SK-N-SH (cell line): ENCODE data around the gene WDR7. TPM values are rescaled to one million over a fixed set of nuclear protein-coding genes. Genes with fewer than 3 reads are reported as not detected.

ENCODE experiments used
- CTCF ChIA-PET: fragments of 300-600, 350-600 bp; formaldehyde crosslinking; extraction: SDS; loops from one replicate; lab custom pipeline; 2021; lab: Yijun Ruan, JAX
- POLR2A ChIA-PET: fragments of 350-600 bp; sonication (Branson Sonifier 250); formaldehyde crosslinking; extraction: SDS; loops from one replicate; lab custom pipeline; 2020; ENCODE audit warnings: antibody characterized with exemption, inconsistent platforms; lab: Yijun Ruan, JAX
- DNase-seq: peaks from one replicate; pipeline ENCODE4 v3.0.0; 2012
- H2AFZ ChIP-seq: fragments of 200-600 bp; sonication (generic); 2 replicates; pipeline ENCODE4 v1.8.1; 2016; ENCODE audit warnings: antibody characterized with exemption, mild to moderate bottlenecking, low read depth
- H3F3A ChIP-seq: fragments of 200-600 bp; sonication (generic); replicated peaks from 2 replicates; pipeline ENCODE3; 2016; ENCODE audit warnings: antibody characterized with exemption, mild to moderate bottlenecking; ENCODE audit not compliant: insufficient read depth
- H3K27ac ChIP-seq, 2 experiments: fragments of 200-500 bp in 1 of 2; fragments of 200-600 bp in 1 of 2; sonication (Bioruptor generic) in 1 of 2; sonication (generic), shearing (Covaris generic) in 1 of 2; 2 replicates each; pipeline versions ENCODE4 v1.5.1 to v1.6.1; 2014 to 2016; ENCODE audit warnings: low read depth in 2 of 2, inconsistent platforms in 1 of 2, low read length in 1 of 2, mild to moderate bottlenecking in 1 of 2, mixed read lengths in 1 of 2
- H3K27me3 ChIP-seq: fragments of 200-600 bp; sonication (generic), shearing (Covaris generic); 2 replicates; pipeline ENCODE4 v1.6.1; 2016; ENCODE audit warnings: mixed run types; ENCODE audit not compliant: insufficient read depth
- H3K36me3 ChIP-seq, 2 experiments: fragments of 200-500 bp in 1 of 2; fragments of 200-600 bp in 1 of 2; sonication (Bioruptor generic) in 1 of 2; sonication (generic) in 1 of 2; replicated peaks in 1 of 2; 2 replicates each; pipeline versions ENCODE3 to v1.5.1; 2014 to 2016; ENCODE audit warnings: low read length in 1 of 2, mild to moderate bottlenecking in 1 of 2; ENCODE audit not compliant: insufficient read depth in 2 of 2, control insufficient read depth in 1 of 2
- H3K4me1 ChIP-seq, 2 experiments: fragments of 200-500 bp in 1 of 2; fragments of 200-600 bp in 1 of 2; sonication (Bioruptor generic) in 1 of 2; sonication (generic), shearing (Covaris generic) in 1 of 2; 2 replicates each; pipeline versions ENCODE4 v1.5.1 to v1.6.1; 2014 to 2016; ENCODE audit warnings: low read depth in 1 of 2, low read length in 1 of 2, mixed run types in 1 of 2; ENCODE audit not compliant: insufficient read depth in 2 of 2, control insufficient read depth in 1 of 2
- H3K4me2 ChIP-seq: fragments of 200-600 bp; sonication (generic), shearing (Covaris generic); 2 replicates; pipeline ENCODE4 v1.6.1; 2017; ENCODE audit warnings: mixed run types
- H3K4me3 ChIP-seq, 2 experiments: fragments of 200-500 bp in 1 of 2; fragments of 200-600 bp in 1 of 2; sonication (Bioruptor generic) in 1 of 2; sonication (generic), shearing (Covaris generic) in 1 of 2; 2 replicates each; pipeline versions ENCODE4 v1.5.1 to v1.8.1; 2014 to 2016; ENCODE audit warnings: low read depth in 2 of 2, inconsistent platforms in 1 of 2, low read length in 1 of 2, mild to moderate bottlenecking in 1 of 2, mixed read lengths in 1 of 2, moderate library complexity in 1 of 2
- H3K79me2 ChIP-seq: fragments of 200-600 bp; sonication (generic); 2 replicates; pipeline ENCODE4 v1.8.1; 2017; ENCODE audit warnings: mild to moderate bottlenecking; ENCODE audit not compliant: insufficient read depth
- H3K9ac ChIP-seq: fragments of 200-600 bp; sonication (generic); 2 replicates; pipeline ENCODE4 v1.6.1; 2017; ENCODE audit warnings: mixed run types
- H3K9me2 ChIP-seq: fragments of 200-600 bp; sonication (generic); 2 replicates; pipeline ENCODE4 v1.6.1; 2017; ENCODE audit warnings: mixed run types
- H3K9me3 ChIP-seq: fragments of 200-600 bp; sonication (generic); 2 replicates; pipeline ENCODE4 v1.6.1; 2017; ENCODE audit warnings: mixed run types, mild to moderate bottlenecking, moderate library complexity
- H4K20me1 ChIP-seq: fragments of 200-600 bp; sonication (generic); 2 replicates; pipeline ENCODE4 v1.6.1; 2017; ENCODE audit warnings: mild to moderate bottlenecking, mixed run types; ENCODE audit not compliant: insufficient read depth
- EZH2phosphoT487 ChIP-seq: fragments of 200-600 bp; sonication (generic); IDR thresholded peaks from 2 replicates; pipeline ENCODE4 v1.6.1; 2017; ENCODE audit warnings: low read depth, mixed run types, mild to moderate bottlenecking, antibody characterized with exemption, moderate library complexity, borderline replicate concordance
- FOSL2 ChIP-seq: IDR thresholded peaks from 2 replicates; pipeline ENCODE4 v1.4.0; 2012; ENCODE audit warnings: low read depth, mild to moderate bottlenecking, moderate library complexity, borderline replicate concordance
- FOXJ3 ChIP-seq: sonication (generic); formaldehyde crosslinking; IDR thresholded peaks from 2 replicates; pipeline ENCODE4 v1.5.1; 2020; ENCODE audit warnings: mild to moderate bottlenecking, missing genetic modification reagents
- JUND ChIP-seq: IDR thresholded peaks from 2 replicates; pipeline ENCODE4 v1.4.0; 2012
- MAX ChIP-seq: IDR thresholded peaks from 2 replicates; pipeline ENCODE4 v1.4.0; 2012; ENCODE audit warnings: low read depth
- MEF2A ChIP-seq: IDR thresholded peaks from 2 replicates; pipeline ENCODE4 v1.4.0; 2012; ENCODE audit warnings: low read depth, borderline replicate concordance
- MXI1 ChIP-seq: IDR thresholded peaks from 2 replicates; pipeline ENCODE4 v1.6.1; 2012; ENCODE audit warnings: mild to moderate bottlenecking, low read depth, low read length, improper control_type of control experiment
- NRF1 ChIP-seq: IDR thresholded peaks from 2 replicates; pipeline ENCODE4 v1.6.1; 2012; ENCODE audit warnings: low read depth, mild to moderate bottlenecking, low read length
- PBX3 ChIP-seq: IDR thresholded peaks from 2 replicates; pipeline ENCODE4; 2012
- RAD21 ChIP-seq: IDR thresholded peaks from 2 replicates; pipeline ENCODE4 v1.6.1; 2012; ENCODE audit warnings: mild to moderate bottlenecking, low read length
- RCOR1 ChIP-seq: fragments of 150-350 bp; IDR thresholded peaks from 2 replicates; pipeline ENCODE4 v1.6.1; 2017; ENCODE audit warnings: antibody characterized with exemption, low read length
- SMC3 ChIP-seq: IDR thresholded peaks from 2 replicates; pipeline ENCODE4 v1.6.1; 2012; ENCODE audit warnings: low read depth, low read length, improper control_type of control experiment
- USF1 ChIP-seq: IDR thresholded peaks from 2 replicates; pipeline ENCODE4 v1.4.0; 2012; ENCODE audit warnings: low read depth, borderline replicate concordance
- YY1 ChIP-seq: IDR thresholded peaks from 2 replicates; pipeline ENCODE4 v1.4.0; 2012; ENCODE audit warnings: low read depth, mild to moderate bottlenecking
- ZBTB33 ChIP-seq: IDR thresholded peaks from 2 replicates; pipeline ENCODE4 v1.4.0; 2012; ENCODE audit warnings: low read depth, borderline replicate concordance
- WGBS: methylation state at CpG from one replicate; pipeline ENCODE4 v1.1.6; 2017; ENCODE audit warnings: low lambda C conversion rate; 5-methylcytosine and 5-hydroxymethylcytosine counted together
- polyA plus RNA-seq, 3 experiments: library from polyadenylated mRNA; depleted of rRNA; stranded (reverse); fragments of >200 nt; gene quantifications; 2 replicates each; pipeline ENCODE4 v1.2.3, GENCODE V29; 2012

WDR7 gene
- polyA plus RNA-seq, 1 of the 3 experiments (the other 2 are of a cell fraction), result 4.1 TPM

- Histone ChIP-seq H3K4me3 (no peak overlapping the region), H3K4me1 (peaks cover 0 to 30% of the 10 kb centered on the region in 2 experiments; a peak in 2 of 4 replicates), H4K20me1 (no peaks in the 10 kb centered on the region), H3K27me3 (no peaks in the 10 kb centered on the region), H2AFZ (no peak overlapping the region), H3K4me2 (no peak overlapping the region), H3K9me2 (no peaks in the 10 kb centered on the region), H3K27ac (peak overlapping the region in 1 of 2 experiments; percentile 34; a peak in 2 of 4 replicates), H3K9me3 (no peaks in the 10 kb centered on the region), H3K9ac (no peak overlapping the region), H3K36me3 (no peaks in the 10 kb centered on the region), H3K79me2 (no peaks in the 10 kb centered on the region), H3F3A (no peaks in the 10 kb centered on the region)
- 67% methylated on average over 9 of the region's 9 CpGs for WGBS
- CTCF ChIA-PET, result interaction anchor here (1.2 kb wide), 1 partner anchor 254 kb away, joined by 3 read pairs; no protein-coding TSS in a partner anchor
- no peak for DNase-seq
- TF ChIP-seq MAX, result no peak
- TF ChIP-seq YY1, result no peak
- no peak for TF ChIP-seq ZBTB33
- TF ChIP-seq MXI1, result no peak
- no peak for TF ChIP-seq JUND
- no peak for TF ChIP-seq SMC3
- no peak for TF ChIP-seq NRF1
- TF ChIP-seq FOSL2, result no peak
- no peak for TF ChIP-seq USF1
- TF ChIP-seq RAD21, result no peak
- no peak for TF ChIP-seq RCOR1
- no peak for TF ChIP-seq FOXJ3 (CRISPR knock-in tag)
- no peak for TF ChIP-seq MEF2A
- no peak for TF ChIP-seq PBX3
- TF ChIP-seq EZH2phosphoT487, result no peak
- POLR2A ChIA-PET, result interaction anchor here (0.7 kb wide), 1 partner anchor 305 kb away, joined by 3 read pairs; no protein-coding TSS in a partner anchor
These were observed 397.2 kb downstream of the WDR7 start for GRCh38 chr18:57048351-57048750.
